Measurements from ENCODE around the gene ANO6.
"Not testable (repeated sequence)": the region's sequence is repeated elsewhere in the genome, so short reads cannot be mapped to it uniquely, and the experiment has no call there.

Gene ANO6

DNA sequence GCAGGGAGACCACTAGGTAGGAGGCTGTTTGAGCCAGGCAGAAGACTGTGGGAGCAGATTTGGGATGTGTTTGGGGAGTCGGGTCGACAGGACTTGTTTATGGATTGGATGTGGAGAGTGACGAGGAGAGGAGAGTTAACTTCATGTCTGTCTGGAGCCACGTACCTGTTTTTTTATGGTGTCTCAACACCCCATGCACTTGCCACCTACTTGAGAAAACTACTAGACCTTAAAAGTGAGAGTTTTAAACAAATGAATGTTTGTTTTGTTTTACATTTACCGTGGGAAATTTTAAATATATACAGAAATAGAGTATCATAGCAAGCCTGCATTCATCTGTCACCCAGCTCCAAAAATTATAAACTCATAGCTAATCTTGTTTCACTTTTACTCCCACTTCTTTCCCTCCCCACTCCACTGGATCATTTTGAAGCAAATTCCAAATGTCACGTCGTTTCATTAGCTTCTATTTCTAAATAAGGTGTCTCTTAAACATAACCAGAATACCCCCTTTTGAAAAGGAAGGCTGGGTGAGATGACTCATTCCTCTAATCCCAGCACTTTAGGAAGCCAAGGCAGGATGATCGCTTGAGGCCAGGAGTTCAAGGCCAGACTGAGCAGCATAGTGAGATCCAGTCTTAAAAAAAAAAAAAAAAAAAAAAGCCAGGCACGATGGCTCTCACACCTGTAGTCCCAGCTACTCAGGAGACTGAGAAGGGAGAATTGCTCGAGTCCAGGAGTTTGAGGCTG lies 136.2 kb downstream of the ANO6 start:
- no peak for DNase-seq

GRCh38 chr12:45353944-45354343 lies 138.0 kb downstream of the ANO6 start:
- no peak for DNase-seq

DNA sequence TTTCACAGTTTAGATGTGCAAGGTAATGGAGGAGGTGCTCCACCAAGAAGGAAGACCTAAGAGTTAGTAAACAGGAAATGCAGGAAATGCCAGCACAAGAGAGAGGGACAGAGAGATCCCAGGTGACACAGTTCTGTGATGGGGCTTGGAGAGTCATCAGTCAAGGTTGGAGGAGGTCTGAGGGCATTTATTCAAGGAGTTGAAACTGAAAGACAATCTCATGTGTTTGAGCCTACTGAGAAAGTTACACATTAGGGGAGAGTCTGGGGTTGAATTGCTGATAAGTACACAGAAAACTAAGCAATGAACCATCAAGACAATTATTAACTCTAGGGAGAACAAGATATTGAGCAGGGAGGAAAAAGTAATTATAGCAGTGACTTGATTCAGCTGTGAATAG lies 138.5 kb downstream of the ANO6 start:
- DNase-seq: no peak

DNA sequence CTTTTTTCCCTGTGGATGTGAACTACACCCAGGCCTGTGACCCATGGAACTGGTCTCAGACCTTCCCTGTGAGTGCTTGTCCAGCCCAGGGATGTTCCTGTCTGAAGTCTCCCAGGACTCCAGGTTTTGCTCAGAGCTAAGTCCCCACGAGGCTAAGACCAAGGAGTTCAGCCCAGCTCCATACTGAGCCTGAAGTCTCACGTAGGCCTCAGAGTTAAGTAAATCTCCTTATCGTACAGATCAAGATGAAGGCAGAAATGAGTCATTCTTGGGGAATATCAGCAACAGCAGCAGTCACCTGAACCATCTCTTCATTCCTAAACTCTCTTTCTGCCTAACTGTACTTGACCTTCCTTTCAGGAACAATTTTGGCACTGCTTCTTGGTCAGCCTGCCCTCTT lies 139.8 kb downstream of the ANO6 start:
- DNase-seq: no peak

DNA sequence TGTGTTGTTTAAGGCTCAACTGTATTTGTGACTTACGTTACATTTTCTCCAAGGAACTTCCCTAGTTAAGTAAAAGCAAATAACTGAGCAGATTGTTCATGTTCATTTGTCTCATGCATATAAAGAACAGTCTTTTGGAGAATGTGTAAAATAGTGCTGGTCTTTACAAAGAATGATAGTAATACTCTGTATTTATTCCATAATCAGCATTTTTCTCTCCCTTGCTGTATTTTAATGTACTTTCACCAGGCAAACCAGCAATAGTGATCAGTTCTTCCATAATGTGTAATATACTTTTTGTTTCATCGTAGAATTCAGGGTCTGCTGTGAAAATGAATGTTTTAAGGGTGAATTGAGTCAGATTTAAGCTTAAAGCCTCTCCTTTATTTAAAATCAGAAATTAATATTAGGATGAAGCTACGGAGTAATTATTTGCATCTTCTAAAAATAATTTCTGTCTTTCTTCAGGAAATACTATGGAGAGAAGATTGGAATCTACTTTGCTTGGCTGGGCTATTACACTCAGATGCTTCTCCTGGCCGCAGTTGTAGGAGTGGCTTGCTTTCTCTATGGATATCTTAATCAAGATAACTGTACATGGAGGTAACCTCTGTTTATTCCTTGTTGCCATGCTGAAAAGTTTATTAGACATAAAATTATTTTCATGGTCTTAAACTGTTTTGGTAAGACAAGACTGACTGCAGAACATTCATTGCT lies 141.1 kb downstream of the ANO6 start:
- no peak for DNase-seq

- DNase-seq: no peak
Measured at GRCh38 chr12:45357539-45358417, 141.9 kb downstream of the ANO6 start.

GRCh38 chr12:45362291-45362690 lies 146.4 kb downstream of the ANO6 start:
- no peak for DNase-seq

DNA sequence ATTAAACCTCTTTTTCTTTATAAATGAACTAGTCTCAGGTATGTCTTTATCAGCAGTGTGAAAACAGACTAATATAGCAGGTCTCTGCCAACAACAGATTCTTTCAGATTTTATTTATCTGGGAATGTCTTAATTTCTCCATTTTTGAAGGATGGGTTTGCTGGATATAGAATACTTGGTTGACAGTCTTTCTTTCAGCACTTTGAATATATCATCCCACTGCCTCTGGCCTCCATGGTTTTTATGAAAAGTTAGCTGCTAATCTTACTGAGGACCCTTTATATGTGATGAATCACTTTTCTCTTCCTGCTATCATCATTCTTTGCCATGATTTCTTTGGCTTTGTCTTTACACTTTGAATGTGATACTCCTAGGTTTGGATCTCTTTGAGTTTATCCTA lies 148.0 kb downstream of the ANO6 start:
- no peak for DNase-seq

DNA sequence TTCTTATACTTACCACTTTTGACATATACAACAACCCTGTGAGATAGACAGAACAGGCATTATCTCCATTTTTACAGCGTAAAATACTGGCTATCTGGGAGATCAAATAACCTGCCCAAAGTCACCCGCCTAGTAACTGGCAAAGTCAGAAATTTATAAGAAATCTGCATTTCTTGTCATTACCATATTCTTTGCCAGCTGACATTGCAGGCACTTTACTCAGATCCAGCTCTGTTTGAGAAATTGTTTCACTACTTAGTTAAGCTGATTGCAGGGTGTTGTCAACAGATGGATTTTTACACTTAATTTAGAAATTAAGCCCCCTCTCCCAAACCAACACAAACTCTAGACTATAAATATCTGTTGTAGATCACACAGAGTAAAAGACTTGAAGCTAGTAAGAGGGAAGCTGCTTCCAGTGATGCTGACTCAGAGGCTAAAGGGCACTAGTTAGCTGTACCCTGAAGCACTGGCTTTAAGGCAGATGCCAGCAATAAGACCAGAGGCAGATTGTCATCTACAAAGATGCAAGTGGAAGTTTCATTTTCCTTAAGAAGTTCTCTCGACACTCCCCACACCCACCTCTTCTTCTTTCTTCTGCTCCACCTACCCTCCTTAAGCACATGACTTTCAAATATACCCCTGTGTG lies 153.1 kb downstream of the ANO6 start:
- DNase-seq: no peak

DNA sequence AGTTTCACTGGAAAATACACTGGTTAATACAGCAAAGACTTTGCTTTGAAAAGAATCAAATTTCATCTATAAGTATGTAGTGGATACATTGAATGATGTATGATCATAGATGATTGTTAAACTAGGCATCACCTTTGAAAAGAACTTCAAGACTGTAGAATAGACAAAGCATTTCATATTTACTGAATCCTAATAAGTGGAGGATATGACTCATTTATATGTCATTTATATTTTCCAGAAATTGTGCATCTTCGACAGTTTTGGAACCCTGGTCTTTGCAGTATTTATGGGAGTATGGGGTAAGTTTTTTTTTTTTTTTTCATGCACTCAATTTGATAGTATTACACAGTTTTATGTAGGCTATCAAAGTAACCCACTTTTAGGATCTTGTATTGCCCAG lies 161.9 kb downstream of the ANO6 start:
- no peak for DNase-seq

GRCh38 chr12:45379261-45379660 lies 163.4 kb downstream of the ANO6 start:
- DNase-seq: no peak

GRCh38 chr12:45381351-45381750 lies 165.5 kb downstream of the ANO6 start:
- no peak for DNase-seq

DNA sequence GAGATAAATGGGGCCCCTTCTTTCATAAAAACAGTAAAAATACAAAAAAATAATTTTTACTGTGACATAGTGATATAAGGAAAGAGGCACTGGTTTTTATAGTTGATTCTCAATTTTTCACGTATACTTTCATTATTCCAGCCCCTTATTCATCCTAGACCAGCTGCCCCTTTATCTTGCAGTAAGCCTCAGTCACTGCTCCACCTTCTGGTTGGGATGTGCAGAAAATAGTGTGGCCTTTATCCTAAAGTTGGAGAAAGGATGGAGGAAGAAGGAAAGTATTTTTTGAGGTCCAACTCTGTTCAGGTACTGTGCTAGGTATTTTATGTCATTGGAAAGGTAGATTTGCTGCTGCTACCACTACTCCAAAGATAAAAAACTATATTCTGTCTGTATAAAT lies 172.7 kb downstream of the ANO6 start:
- peak; percentile 18 for DNase-seq

DNA sequence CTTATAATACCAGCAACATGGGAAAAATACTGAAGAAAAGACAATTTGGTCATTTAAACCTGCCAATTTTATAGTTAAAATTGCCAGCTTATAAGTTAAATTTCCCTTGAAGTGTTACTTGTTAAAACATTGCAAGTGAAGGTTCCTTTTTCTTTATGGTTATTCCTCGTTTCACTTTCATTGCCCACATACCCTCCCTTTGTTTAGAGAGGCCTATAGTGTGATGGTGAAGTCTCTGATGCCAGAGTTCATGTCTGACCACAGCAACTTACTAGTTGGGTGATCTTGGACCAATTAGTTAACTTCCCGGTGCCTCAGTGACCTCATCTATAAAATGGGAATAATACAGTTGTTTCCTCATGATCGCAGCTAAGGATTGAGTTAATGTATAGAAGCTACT lies 173.5 kb downstream of the ANO6 start:
- DNase-seq: no peak

- DNase-seq: not testable (repeated sequence)
Measured at GRCh38 chr12:45397499-45397898, 181.6 kb downstream of the ANO6 start.

- DNase-seq: no peak
Measured at GRCh38 chr12:45398552-45398951, 182.7 kb downstream of the ANO6 start.

DNA sequence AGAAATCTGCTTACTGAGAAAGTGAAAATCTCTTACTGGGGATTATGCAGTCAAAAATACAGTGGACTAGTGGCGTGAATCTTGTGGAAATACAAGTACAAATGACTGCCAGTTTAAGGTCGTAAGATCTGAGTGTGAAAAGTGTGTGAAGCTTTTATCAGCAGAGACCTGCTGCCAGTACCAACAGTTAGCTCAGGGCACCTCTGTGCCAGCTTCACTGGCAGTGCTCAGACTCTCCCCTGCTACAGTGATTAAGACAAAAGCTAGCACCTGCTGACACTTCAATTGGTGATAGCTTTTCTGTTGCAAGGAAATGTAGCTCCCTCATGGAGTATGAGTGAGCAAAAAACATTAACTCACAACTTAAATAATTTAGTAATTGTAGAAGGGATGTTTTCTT lies 185.1 kb downstream of the ANO6 start:
- DNase-seq: no peak

DNA sequence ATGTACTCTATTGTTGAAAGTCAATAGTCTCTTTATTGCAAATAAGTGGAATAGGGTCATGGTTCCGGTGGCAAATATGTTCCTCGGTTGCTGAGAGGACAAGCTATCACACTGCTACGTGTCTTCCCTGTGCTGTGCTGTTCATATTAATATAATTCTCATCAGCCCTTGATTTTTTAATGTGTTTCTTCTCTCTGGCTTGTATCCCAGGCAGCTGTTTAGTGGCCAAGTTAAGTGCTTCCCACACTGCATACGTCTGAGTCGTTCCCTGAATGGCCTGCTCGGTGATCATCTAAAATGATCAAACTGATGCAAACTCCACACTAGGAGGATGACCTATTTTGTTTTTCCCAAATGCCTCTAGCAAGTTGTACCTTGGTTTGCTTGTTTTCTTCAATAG lies 186.4 kb downstream of the ANO6 start:
- DNase-seq: no peak

DNA sequence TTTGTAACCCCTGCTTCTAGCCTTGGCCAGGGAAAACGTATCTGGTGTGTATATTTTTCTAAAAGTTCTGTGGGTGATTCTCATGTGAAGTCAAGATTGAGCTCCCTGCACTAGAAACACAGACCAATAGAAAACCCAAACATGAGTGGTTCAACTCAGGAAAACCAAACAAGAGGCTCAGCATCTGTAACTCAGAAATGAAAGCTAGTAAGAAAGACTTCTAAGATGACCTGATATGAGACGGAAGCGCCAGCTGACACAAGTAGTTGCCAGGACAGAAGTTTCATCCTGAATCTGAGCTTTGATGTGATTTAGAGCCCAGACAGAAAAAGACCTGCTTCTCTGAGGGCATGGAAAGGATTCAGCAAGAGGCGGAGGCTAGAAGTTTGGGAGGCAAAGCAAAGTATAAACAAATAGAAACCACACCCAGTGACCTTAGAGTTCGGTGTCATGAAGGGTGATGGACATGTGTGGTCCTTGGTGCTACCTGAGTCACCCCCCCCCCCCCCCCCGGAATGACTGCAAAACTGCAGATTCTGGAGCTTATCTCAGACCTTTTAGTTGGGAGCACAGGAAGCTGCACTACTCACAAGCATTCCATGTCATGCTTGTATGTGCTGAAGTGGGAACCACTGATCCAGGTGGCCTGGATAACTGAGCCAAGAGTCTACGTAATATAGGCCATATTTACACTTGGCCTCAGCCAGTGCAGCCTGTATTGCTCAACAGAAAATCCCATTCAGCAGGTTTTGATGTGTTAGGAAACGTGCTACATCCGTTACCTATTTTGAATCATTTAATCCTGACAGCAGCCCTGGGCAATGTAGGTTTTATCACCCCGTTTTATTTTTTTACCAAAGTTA lies 191.3 kb downstream of the ANO6 start:
- no peak for DNase-seq

DNA sequence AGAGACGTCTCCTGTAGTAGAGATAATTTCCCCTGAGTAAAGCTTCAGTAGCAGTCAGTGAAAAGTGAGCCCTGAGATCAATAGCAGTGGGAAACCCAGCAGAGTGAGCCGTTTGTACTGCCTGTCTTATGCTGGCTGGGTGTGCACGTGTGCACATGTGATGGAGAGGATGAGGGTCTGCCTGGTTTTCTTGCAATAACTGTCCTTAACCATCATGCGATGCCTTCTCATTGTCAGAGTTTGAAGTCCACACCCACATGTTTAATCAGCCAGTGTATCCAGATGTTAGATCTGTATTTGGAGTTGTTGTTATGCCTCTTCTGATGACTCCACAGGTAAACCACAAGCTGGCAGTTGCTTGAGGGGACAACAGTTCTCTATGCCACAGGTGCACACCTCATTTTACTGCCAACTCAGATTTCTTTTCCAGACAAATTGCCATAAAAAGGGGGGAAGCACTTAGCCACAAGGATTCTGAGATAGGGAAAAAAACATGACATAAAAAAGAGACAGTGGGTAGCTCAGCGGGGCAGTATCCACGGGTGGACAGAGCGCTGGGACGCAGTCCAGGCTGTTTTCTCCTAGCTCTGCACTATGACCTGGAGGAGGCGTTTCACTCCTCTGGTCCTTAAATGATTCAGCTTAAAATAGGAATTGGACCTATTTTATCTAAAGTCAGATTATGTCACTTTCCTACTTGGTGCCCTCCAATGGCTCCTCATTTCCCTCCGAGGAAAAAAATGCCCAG lies 192.3 kb downstream of the ANO6 start:
- no peak for DNase-seq

GRCh38 chr12:45408729-45409114 lies 192.8 kb downstream of the ANO6 start:
- DNase-seq: no peak
